Upper lobe of left lung (tissue), 6 donors: Measurements from ENCODE around the gene MICAL3. TPM values are rescaled to one million over a fixed set of nuclear protein-coding genes. Genes with fewer than 3 reads are reported as not detected.

ENCODE experiments used
- ATAC-seq, 2 donors: fragments of 200-7000 bp; cut with Tn5 transposase; one replicate each; pipeline ENCODE4 v1.9.1; 2022; ENCODE audit warnings: mild to moderate bottlenecking in 2 of 2, moderate library complexity in 2 of 2; ENCODE audit not compliant: low FRiP score in 2 of 2
- DNase-seq, 2 donors: peaks; one replicate each; pipeline ENCODE4 v3.0.0-alpha.2; 2019 to 2020
- H3K27ac ChIP-seq, 4 donors: fragments of 200-600 bp; sonication (generic); one replicate each; pipeline ENCODE4 v1.5.1; 2016 to 2019
- H3K27me3 ChIP-seq, 4 donors: fragments of 200-600 bp; sonication (generic); one replicate each; pipeline ENCODE4 v1.5.1; 2017 to 2019
- H3K36me3 ChIP-seq, 4 donors: fragments of 200-600 bp; sonication (generic); one replicate each; pipeline ENCODE4 v1.5.1; 2016 to 2019
- H3K4me1 ChIP-seq, 4 donors: fragments of 200-600 bp; sonication (generic); one replicate each; pipeline ENCODE4 v1.5.1; 2018 to 2019
- H3K4me3 ChIP-seq, 4 donors: fragments of 200-600 bp; sonication (generic); one replicate each; pipeline ENCODE4 v1.5.1; 2017 to 2019; ENCODE audit warnings: mild to moderate bottlenecking in 2 of 4, moderate library complexity in 1 of 4
- H3K9me3 ChIP-seq, 4 donors: fragments of 200-600 bp; sonication (generic); one replicate each; pipeline ENCODE4 v1.5.1; 2018 to 2019
- CTCF ChIP-seq, 6 experiments: fragments of 450-650 bp in 4 of 6; fragments of 200-600 bp in 2 of 6; sonication (generic) in 2 of 6; IDR thresholded peaks; one replicate each; pipeline ENCODE4 v1.5.1; 2016 to 2019; ENCODE audit warnings: antibody characterized with exemption in 6 of 6
- EP300 ChIP-seq, 4 donors: sonication (generic); formaldehyde crosslinking; IDR thresholded peaks; one replicate each; pipeline ENCODE4 v1.5.1; 2017; ENCODE audit warnings: antibody characterized with exemption in 4 of 4, control low read depth in 2 of 4
- POLR2A ChIP-seq, 4 donors: fragments of 450-650 bp; IDR thresholded peaks; one replicate each; pipeline ENCODE4 v1.5.1; 2016 to 2017; ENCODE audit warnings: antibody characterized with exemption in 4 of 4, mild to moderate bottlenecking in 2 of 4
- POLR2AphosphoS5 ChIP-seq, 2 donors: sonication (generic); formaldehyde crosslinking; IDR thresholded peaks; one replicate each; pipeline ENCODE4 v1.5.1; 2017; ENCODE audit warnings: antibody characterized with exemption in 2 of 2
- WGBS, 2 donors: methylation state at CpG; one replicate each; pipeline ENCODE4 v1.1.5; 2017 to 2018; 5-methylcytosine and 5-hydroxymethylcytosine counted together
- total RNA-seq, 6 donors: library from RNA; depleted of rRNA in 4 of 6; stranded (reverse); fragments of >200 nt in 4 of 6; gene quantifications; one replicate each; pipeline versions ENCODE4 v1.1.0 to v1.2.1, GENCODE V29; 2016 to 2021
- donor health status: DM: no; HTN: no; CAD: no; lungs with moderate emphysema.
- donor health status: DM: no; HTN: yes; CAD: no; lungs with severe emphysema.

The MICAL3 gene
- total RNA-seq, 6 donors from 2014 or later, result 6.4 to 39.8 (median 23.4) TPM

GRCh38 chr22:17844150-17844549, 180.2 kb downstream of the MICAL3 start:
- TF ChIP-seq EP300 (IDR thresholded peaks at IDR 0.05), result no peak
- no peak for TF ChIP-seq CTCF (IDR thresholded peaks at IDR 0.05)
- no peak for TF ChIP-seq POLR2A (IDR thresholded peaks at IDR 0.05)
- TF ChIP-seq POLR2AphosphoS5 (IDR thresholded peaks at IDR 0.05), result no peak
- Histone ChIP-seq H3K4me1 (peaks cover 0 to 14% (median 12%) of the 10 kb centered on the region in 4 donors), H3K27me3 (no peaks in the 10 kb centered on the region), H3K4me3 (no peak overlapping the region), H3K36me3 (peaks cover 0 to 16% (median 5%) of the 10 kb centered on the region in 4 donors), H3K9me3 (no peaks in the 10 kb centered on the region), H3K27ac (no peak overlapping the region)
- no peak for ATAC-seq
- DNase-seq, result no peak
- 85% methylated on average over 5 of the region's 5 CpGs for WGBS, 2 donors

GRCh38 chr22:17842386-17842785, 182.0 kb downstream of the MICAL3 start:
- Histone ChIP-seq H3K9me3 (no peaks in the 10 kb centered on the region), H3K4me1 (peaks cover 0 to 15% (median 12%) of the 10 kb centered on the region in 4 donors), H3K4me3 (peak overlapping the region in 1 of 4 donors; percentile 6), H3K27ac (no peak overlapping the region), H3K27me3 (no peaks in the 10 kb centered on the region), H3K36me3 (peaks cover 0 to 26% (median 5%) of the 10 kb centered on the region in 4 donors)
- ATAC-seq, result peak in 1 of 2 donors; percentile 28
- TF ChIP-seq POLR2AphosphoS5 (IDR thresholded peaks at IDR 0.05) (no peak), EP300 (IDR thresholded peaks at IDR 0.05) (no peak), POLR2A (IDR thresholded peaks at IDR 0.05) (no peak), CTCF (IDR thresholded peaks at IDR 0.05) (no peak)
- WGBS, 2 donors, result 84 to 85% methylated on average over 9 to 19 of the region's 20 CpGs
- no peak for DNase-seq

GRCh38 chr22:17841836-17842235, 182.5 kb downstream of the MICAL3 start:
- 95 to 97% methylated on average over 16 of the region's 16 CpGs for WGBS, 2 donors
- H3K4me1 ChIP-seq, result peaks cover 0 to 17% (median 11%) of the 10 kb centered on the region in 4 donors
- TF ChIP-seq POLR2AphosphoS5 (IDR thresholded peaks at IDR 0.05) (no peak), EP300 (IDR thresholded peaks at IDR 0.05) (no peak), POLR2A (IDR thresholded peaks at IDR 0.05) (no peak), CTCF (IDR thresholded peaks at IDR 0.05) (no peak)
- no peaks in the 10 kb centered on the region for H3K27me3 ChIP-seq
- H3K27ac ChIP-seq, result no peak overlapping the region
- DNase-seq, result no peak
- H3K9me3 ChIP-seq, result no peaks in the 10 kb centered on the region
- ATAC-seq, result no peak
- H3K36me3 ChIP-seq, result peaks cover 0 to 31% (median 5%) of the 10 kb centered on the region in 4 donors
- H3K4me3 ChIP-seq, result no peak overlapping the region

GRCh38 chr22:17838180-17838865, 186.0 kb downstream of the MICAL3 start:
- ATAC-seq, result no peak

More at GRCh38 chr22:17838180-17838865, 186.0 kb downstream of the MICAL3 start:
- no peak for DNase-seq
- H3K4me1 ChIP-seq, result peaks cover 0 to 14% (median 0%) of the 10 kb centered on the region in 4 donors
- 94% methylated on average over 12 to 13 of the region's 13 CpGs for WGBS, 2 donors
- H3K27me3 ChIP-seq, result no peaks in the 10 kb centered on the region
- no peaks in the 10 kb centered on the region for H3K9me3 ChIP-seq
- no peak overlapping the region for H3K4me3 ChIP-seq
- no peak for TF ChIP-seq EP300 (IDR thresholded peaks at IDR 0.05)
- no peak for TF ChIP-seq POLR2A (IDR thresholded peaks at IDR 0.05)
- no peak for TF ChIP-seq CTCF (IDR thresholded peaks at IDR 0.05)
- TF ChIP-seq POLR2AphosphoS5 (IDR thresholded peaks at IDR 0.05), result no peak
- peaks cover 0 to 31% (median 5%) of the 10 kb centered on the region in 4 donors for H3K36me3 ChIP-seq
- H3K27ac ChIP-seq, result no peak overlapping the region
